Stimulated activated CD8-positive, alpha-beta memory T cell treated with anti-CD3 and anti-CD28 coated beads, Interleukin-4, amount 100 ng/mL, for 24 hours (primary cell): ENCODE measurements around the gene STK10.
A peak's percentile ranks its signal among the peaks of the same experiment; 100 is the strongest.

Source experiments
- DNase-seq: peaks from one replicate; pipeline ENCODE4 v3.0.0-alpha.2; 2020; ENCODE audit warnings: low read depth

STK10 gene

GRCh38 chr5:172188893-172189692 is 1.1 kb upstream of the STK10 start:
- DNase-seq = no peak

DNA sequence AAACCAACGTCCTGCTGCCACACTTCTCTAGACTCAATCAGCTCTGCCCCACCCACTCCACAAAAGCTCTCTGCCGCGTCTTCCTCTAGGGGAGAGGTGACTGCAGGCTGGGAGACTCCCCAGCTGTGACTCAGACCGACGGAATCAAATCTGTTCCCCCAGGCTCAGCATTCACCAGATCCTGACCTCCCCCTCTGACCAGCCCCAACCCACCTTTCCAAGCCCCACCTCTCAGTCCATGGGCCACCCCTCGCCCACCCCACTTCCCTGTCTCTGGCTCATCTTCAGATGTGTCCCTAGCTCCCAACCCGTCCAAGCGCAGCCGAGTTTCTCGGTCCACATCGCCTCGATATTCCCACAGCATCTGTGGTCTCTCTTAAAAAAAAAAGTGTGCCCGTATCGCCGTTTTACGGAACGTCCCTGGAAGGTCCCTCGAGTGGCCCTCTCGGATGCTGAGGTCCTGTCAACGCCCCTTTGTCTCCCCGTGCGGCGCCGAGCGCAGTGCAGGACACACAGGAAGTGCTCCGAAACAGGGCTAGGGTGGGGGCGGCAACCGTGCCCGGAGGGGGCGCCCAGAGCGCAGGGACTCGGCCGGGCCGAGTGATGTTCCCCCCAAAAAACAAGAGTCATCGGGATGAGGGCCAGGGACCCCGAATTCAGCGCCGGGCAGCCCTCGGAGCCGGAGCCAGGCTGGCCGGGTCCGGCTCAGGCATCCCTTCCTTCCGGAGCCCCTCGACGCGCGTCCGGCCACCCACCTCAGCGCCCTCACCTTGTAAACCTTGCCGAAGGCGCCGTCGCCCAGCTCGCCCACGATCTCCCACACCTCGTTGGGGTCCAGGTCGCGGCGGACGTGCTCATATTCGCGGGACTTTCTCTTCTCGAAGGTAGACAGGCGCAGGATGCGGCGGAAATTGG is 649 bp downstream of the STK10 start:
- peak; percentile 59 for DNase-seq

DNA sequence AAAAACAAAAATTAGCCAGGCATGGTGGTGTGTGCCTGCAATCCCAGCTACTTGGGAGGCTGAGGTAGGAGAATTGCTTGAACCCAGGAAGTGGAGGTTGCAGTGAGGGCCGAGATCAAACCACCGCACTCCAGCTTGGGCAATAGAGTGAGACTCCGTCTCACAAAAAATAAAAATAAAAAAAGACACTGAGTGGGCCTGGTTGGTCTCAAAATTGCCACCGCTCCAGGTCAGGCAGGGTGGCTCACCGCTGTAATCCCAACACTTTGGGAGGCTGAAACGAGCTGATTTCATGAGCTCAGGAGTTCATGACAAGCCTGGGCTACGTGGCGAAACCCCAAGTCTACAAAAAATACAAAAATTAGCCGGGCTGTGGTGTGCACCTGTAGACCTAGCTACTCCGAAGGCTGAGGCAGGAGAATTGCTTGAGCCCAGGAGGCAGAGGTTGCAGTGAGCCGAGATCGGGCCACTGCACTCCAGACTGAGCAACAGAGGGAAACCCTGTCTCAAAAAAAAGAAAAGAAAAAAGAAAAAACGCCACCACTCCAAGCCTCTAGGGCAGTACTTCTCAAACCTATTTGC is 1.8 kb downstream of the STK10 start:
- DNase-seq = no peak

DNA sequence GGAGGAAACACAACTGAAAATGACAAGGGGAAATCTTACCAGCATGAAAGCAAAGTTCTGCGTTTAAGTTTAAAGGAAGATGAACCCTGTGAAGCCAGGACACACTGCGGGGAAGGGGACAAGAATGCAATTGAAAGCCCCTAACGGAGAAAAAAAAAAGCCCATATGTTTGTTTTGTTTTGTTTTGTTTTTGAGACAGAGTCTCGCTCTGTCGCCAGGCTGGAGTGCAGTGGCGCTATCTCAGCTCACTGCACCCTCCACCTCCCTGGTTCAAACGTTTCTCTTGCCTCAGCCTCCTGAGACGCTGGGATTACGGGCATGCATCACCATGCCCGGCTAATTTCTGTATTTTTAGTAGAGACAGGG is 2.9 kb downstream of the STK10 start:
- DNase-seq = no peak

GRCh38 chr5:172183881-172184280 is 4.1 kb downstream of the STK10 start:
- no peak for DNase-seq

DNA sequence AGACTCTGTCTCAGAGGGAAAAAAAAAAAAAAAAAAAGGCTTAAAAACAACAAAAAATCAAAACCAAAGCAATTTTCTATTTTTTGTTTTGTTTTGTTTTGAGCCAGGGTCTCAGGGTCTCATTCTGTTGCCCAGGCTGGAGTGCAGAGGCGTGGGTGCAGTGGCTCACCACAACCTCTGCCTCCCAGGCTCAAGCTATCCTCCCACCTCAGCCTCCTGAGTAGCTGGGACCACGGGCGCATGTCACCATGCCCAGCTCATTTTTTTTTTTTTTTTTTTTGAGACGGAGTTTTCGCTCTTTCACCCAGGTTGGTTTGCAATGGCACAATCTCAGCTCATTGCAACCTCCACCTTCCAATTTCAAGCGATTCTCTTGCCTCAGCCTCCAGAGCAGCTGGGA is 5.7 kb downstream of the STK10 start:
- no peak for DNase-seq

- no peak for DNase-seq
Measured at GRCh38 chr5:172180936-172181335, 7.1 kb downstream of the STK10 start.

- DNase-seq = no peak
Measured at GRCh38 chr5:172178991-172179989, 8.7 kb downstream of the STK10 start.

GRCh38 chr5:172178301-172178987 is 9.6 kb downstream of the STK10 start:
- DNase-seq = peak; percentile 38

- no peak for DNase-seq
Measured at GRCh38 chr5:172177176-172177575, 10.8 kb downstream of the STK10 start.

DNA sequence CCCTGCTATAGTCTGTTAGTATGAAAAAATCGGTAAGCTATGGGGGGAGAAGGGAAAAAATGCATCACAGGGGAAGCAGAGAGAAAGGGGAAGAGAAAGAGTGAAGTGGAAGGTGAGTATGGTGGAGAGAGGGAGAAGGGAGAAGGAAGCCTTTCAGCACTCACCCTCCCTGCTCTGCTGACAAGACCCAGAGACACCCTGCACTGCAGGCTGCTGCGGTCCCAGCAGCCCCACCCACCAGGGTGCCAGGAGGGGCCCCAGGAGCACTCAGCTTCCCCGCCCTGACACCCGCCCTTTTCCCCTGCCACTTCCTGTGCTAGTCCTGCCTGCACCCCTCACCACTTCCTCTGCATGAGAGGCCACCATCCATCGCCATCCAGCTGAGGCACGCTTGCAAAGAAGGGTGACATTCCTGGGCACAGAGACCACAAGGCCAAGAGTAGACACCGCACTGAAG is 12.7 kb downstream of the STK10 start:
- DNase-seq = peak; percentile 88

- peak; percentile 57 for DNase-seq
Measured at GRCh38 chr5:172173564-172174153, 14.4 kb downstream of the STK10 start.

GRCh38 chr5:172172912-172173563 is 15.0 kb downstream of the STK10 start:
- no peak for DNase-seq

GRCh38 chr5:172171118-172171517 is 16.9 kb downstream of the STK10 start:
- DNase-seq = no peak

GRCh38 chr5:172170251-172170701 is 17.7 kb downstream of the STK10 start:
- DNase-seq = no peak

DNA sequence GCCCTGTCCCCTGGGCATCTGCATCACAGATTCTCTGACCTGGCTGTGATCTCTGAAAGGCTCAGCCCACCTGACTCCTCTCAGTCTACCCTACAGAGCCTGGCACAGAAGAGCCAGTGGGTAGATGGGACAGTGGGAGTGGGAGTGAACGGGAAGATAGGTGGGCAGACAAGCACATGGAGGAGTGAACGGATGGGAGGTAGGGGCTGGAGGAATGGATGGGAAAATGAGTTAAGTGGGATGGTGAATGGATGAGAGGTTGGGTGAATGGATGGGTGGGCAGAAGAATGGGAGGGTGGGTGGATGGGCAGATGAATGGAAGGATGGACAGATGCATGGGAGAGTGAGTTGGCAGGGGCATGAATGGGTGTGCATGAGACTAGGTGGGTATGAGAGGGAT is 18.8 kb downstream of the STK10 start:
- DNase-seq = no peak

DNA sequence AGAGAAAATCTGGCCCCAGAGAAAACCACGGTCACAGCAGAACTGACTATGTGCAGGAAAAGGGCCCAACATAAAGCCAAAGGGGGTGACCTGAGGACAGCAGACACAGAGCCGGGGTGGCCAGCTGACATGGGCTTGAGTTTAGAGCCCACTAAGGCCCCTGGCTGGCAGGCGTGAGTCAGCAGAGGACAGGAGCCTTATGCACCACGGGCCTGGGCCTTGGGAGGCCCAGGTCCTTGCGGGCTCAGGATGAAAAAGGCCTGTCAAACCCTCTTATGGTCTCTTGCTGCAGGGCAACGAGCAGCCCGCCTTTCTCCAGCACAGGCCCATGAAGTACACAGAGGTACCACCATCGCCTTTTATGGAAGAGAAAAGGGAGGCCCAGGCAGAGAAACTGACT is 19.7 kb downstream of the STK10 start:
- DNase-seq = no peak

- DNase-seq = no peak
Measured at GRCh38 chr5:172167895-172168294, 20.1 kb downstream of the STK10 start.

DNA sequence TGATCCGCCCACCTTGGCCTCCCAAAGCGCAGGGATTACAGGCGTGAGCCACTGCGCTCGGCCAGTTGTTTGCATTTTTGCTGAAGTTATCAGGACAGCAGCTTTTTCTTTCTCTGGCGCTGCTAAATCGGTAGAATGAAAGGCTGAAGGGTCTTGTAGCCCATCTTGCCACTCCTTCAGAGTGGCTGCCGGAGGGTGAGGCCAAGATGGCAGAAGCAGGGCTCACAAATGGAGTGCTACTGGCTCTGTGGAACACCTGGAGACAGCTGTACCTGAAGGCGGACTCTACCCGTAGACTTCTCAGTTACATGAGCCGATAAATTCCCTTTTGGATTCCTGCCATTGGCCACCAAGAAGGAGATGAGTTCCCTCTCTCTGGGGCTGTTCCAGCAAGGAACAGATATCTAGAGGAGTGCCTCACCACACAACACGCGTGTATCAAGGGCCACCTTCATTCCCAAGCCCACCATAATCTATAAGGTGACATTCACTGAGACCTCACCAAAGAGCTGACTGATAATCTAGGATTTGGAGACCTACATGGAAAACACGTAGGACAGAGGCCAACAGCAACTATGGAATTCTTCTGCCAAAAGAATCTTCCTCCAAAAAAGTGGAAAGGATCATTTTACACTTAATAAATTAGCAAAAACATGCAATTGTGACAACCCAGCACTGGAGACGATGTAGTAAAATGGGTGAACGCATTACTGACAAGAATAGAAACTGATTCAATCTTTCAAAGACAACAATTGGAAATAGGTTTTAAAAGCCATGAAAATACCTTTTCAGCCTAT is 21.8 kb downstream of the STK10 start:
- DNase-seq = no peak
